PC-3 (cell line): Measurements from ENCODE around the gene TPM1. TPM values are rescaled to one million over a fixed set of nuclear protein-coding genes. Genes with fewer than 3 reads are reported as not detected.

Experiments
- ATAC-seq: fragments of 200-7000 bp; cut with Tn5 transposase; 2 replicates; pipeline ENCODE4 v1.9.1; 2020; ENCODE audit warnings: mild to moderate bottlenecking, moderate library complexity
- BruUV-seq: library from RNA; stranded (reverse); fragments of 400-500 nt; replicated peaks from 2 replicates; lab custom pipeline; 2021; lab: Mats Ljungman, UMichigan
- CTCF ChIA-PET: fragments of 300-600 bp; sonication (Branson Sonifier 250); formaldehyde crosslinking; loops from one replicate; lab custom pipeline; 2022; ENCODE audit warnings: antibody characterized with exemption; lab: Charles Lee
- POLR2A ChIA-PET: fragments of 300-600 bp; sonication (Branson Sonifier 250); formaldehyde crosslinking; loops from one replicate; lab custom pipeline; 2022; ENCODE audit warnings: antibody characterized with exemption; ENCODE audit not compliant: unreplicated experiment; lab: Charles Lee
- DNase-seq: peaks from one replicate; pipeline ENCODE4 v3.0.0-alpha.2; 2015
- H2AFZ ChIP-seq: fragments of 300-600 bp; sonication (generic); 2 replicates; pipeline ENCODE4 v1.6.0; 2016; ENCODE audit warnings: antibody characterized with exemption, low read length
- H3F3A ChIP-seq: fragments of 300-600 bp; sonication (generic); one replicate; pipeline ENCODE4 v1.6.0; 2017; ENCODE audit warnings: antibody characterized with exemption, low read length, control low read depth, mild to moderate bottlenecking; ENCODE audit not compliant: unreplicated experiment
- H3K27ac ChIP-seq: fragments of 300-600 bp; sonication (generic); 2 replicates; pipeline ENCODE4 v1.5.1; 2016; ENCODE audit warnings: mild to moderate bottlenecking, low read length
- H3K27me3 ChIP-seq: fragments of 300-600 bp; sonication (generic); 2 replicates; pipeline ENCODE4 v1.6.1; 2016; ENCODE audit warnings: low read length, mixed read lengths
- H3K36me3 ChIP-seq: fragments of 300-600 bp; sonication (generic); 2 replicates; pipeline ENCODE4 v1.6.1; 2016; ENCODE audit warnings: low read depth, mixed run types, low read length, mixed read lengths
- H3K4me1 ChIP-seq: fragments of 300-600 bp; sonication (generic); 2 replicates; pipeline ENCODE4 v1.5.1; 2016; ENCODE audit warnings: low read length; ENCODE audit not compliant: insufficient read depth
- H3K4me2 ChIP-seq: fragments of 300-600 bp; sonication (generic); 2 replicates; pipeline ENCODE4 v1.6.0; 2016; ENCODE audit warnings: low read length
- H3K4me3 ChIP-seq: fragments of 300-600 bp; sonication (generic); 2 replicates; pipeline ENCODE4 v1.5.1; 2016; ENCODE audit warnings: mild to moderate bottlenecking, low read length, mixed read lengths
- H3K79me2 ChIP-seq: fragments of 300-600 bp; sonication (generic); 2 replicates; pipeline ENCODE4 v1.6.1; 2017; ENCODE audit warnings: low read length, mixed read lengths
- H3K9ac ChIP-seq: fragments of 300-600 bp; sonication (generic); 2 replicates; pipeline ENCODE4 v1.6.0; 2016; ENCODE audit warnings: mild to moderate bottlenecking, low read length
- H3K9me2 ChIP-seq: fragments of 300-600 bp; sonication (generic); replicated peaks from 2 replicates; pipeline ENCODE4 v1.6.1; 2016; ENCODE audit warnings: mixed run types, low read length, mixed read lengths
- H3K9me3 ChIP-seq: fragments of 300-600 bp; sonication (generic); 2 replicates; pipeline ENCODE4 v1.6.1; 2016; ENCODE audit warnings: low read length, mixed read lengths
- H4K20me1 ChIP-seq: fragments of 300-600 bp; sonication (generic); 2 replicates; pipeline ENCODE4 v1.6.1; 2016; ENCODE audit warnings: low read length, mixed read lengths
- EZH2 ChIP-seq: fragments of 300-600 bp; sonication (generic); IDR thresholded peaks from one replicate; pipeline ENCODE4 v1.6.1; 2017; ENCODE audit warnings: antibody characterized with exemption, mild to moderate bottlenecking, low read length; ENCODE audit not compliant: unreplicated experiment
- EZH2phosphoT487 ChIP-seq: fragments of 300-600 bp; sonication (generic); IDR thresholded peaks from 2 replicates; pipeline ENCODE4 v1.6.1; 2018; ENCODE audit warnings: mild to moderate bottlenecking, antibody characterized with exemption, low read length, borderline replicate concordance
- intact Hi-C: fragments of 100-400 bp; cut with micrococcal nuclease; formaldehyde crosslinking; loops from 2 replicates; pipeline ENCODE4 v1.9.0; 2023
- total RNA-seq: library from RNA; depleted of rRNA; stranded (reverse); fragments of >200 nt; gene quantifications from 2 replicates; pipeline ENCODE4 v1.2.3, GENCODE V29; 2014
- TF ChIP-seq, protein P1 (sequence below): fragments of 300-600 bp; sonication (generic); conservative IDR thresholded peaks from 2 replicates; pipeline ENCODE4 v1.5.1; 2017; ENCODE audit warnings: antibody characterized with exemption, low read depth, mild to moderate bottlenecking, low read length

The TPM1 gene
- total RNA-seq, 1 experiment from 2014 or later, result 127 TPM

DNA sequence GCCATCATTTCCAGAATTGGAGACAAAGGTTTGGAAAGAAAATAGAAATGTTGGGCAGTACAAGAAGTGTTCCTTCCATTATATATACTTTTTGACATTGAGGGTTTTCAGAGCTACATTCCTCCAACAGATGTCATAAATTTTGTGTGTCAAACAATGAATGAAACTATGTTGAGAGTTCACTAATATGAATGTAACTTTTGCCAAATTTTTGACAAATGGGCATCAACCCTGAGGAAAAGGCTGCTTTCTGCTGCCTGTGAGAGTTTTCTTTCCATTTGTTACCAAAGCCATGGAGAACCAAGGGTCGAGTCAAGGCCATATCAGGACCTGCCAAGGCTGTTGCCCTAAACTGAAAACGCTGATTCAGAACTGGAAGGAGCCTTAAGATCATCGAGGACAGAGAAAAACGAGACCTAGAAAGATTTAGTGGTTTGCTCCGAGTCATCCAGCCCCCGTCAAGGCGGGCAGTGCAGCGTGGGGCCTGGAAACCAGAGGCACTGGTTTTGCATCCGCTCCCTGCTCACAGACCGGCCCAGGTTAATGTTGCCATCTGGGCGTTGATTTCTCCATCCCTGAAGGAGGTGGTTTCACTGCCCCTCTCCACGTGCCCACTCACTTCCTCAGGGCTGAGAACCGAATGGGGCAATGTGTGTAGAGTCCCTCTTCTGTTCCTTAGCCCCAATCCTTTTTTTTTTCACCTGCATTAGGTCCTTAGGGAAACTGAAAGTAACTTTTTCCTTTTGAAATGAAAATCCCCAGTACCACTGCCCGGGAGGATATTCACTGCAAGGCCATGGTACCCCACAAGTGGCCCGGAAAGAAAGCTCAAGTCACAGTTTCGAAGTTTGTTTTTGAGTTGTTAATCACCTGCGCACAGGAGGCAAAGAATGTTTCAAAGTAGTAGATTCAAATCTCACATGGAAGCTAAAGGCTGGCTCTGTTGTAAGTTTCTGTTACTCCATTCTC lies 32.8 kb downstream of the TPM1 start:
- DNase-seq (no peak), ATAC-seq (no peak)
- Histone ChIP-seq H3K79me2 (no peaks in the 10 kb centered on the region), H3K9ac (no peak overlapping the region), H3K4me3 (no peak overlapping the region), H3K4me1 (peaks cover 9% of the 10 kb centered on the region), H3K9me2 (no peaks in the 10 kb centered on the region), H3K36me3 (peaks cover 8% of the 10 kb centered on the region), H3K27me3 (no peaks in the 10 kb centered on the region), H3F3A (no peaks in the 10 kb centered on the region), H3K4me2 (no peak overlapping the region), H3K27ac (no peak overlapping the region), H2AFZ (no peak overlapping the region), H4K20me1 (no peaks in the 10 kb centered on the region), H3K9me3 (no peaks in the 10 kb centered on the region)
- no TSS peak for BruUV-seq
- CTCF ChIA-PET, result no interaction called here
- intact Hi-C loops, result no loop called here
- TF ChIP-seq, protein P1, sequence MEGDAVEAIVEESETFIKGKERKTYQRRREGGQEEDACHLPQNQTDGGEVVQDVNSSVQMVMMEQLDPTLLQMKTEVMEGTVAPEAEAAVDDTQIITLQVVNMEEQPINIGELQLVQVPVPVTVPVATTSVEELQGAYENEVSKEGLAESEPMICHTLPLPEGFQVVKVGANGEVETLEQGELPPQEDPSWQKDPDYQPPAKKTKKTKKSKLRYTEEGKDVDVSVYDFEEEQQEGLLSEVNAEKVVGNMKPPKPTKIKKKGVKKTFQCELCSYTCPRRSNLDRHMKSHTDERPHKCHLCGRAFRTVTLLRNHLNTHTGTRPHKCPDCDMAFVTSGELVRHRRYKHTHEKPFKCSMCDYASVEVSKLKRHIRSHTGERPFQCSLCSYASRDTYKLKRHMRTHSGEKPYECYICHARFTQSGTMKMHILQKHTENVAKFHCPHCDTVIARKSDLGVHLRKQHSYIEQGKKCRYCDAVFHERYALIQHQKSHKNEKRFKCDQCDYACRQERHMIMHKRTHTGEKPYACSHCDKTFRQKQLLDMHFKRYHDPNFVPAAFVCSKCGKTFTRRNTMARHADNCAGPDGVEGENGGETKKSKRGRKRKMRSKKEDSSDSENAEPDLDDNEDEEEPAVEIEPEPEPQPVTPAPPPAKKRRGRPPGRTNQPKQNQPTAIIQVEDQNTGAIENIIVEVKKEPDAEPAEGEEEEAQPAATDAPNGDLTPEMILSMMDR, result no peak
- TF ChIP-seq EZH2 (no peak), EZH2phosphoT487 (no peak)
- POLR2A ChIA-PET, result no interaction called here

DNA sequence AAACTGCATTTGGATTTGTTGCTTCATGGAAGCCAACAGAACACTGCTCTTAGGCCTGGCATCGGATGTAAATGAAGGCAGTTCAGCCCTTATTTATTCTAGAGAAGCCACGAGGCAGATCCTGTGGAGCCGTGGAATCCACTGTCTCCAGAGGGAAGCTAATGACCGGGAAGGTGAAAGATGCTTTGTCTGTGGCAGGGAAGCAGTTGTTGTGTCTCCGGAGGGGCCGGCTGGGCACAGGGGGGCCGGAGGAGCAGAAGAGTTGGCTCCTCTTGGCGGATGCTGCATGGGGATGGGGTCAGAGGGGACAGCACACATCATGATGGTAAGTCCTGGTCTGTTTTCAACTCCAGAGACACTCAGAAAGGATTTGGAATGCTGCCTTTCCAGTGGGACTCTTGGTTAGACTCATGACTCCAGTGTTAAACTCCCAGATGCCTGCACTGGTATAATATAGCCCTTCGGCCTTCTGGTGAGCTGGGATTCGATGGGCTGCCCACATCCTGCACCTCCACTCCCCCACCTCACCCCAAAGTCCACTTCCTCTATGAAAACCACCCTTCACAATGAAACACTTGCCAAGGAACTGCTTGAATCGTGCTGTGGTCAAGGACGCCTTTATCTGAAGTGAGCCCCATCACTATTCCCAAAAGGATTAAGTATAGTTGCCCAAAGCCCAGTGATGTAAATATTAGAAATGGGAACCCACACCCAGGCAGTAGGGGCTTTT lies 33.6 kb downstream of the TPM1 start:
- ChIA-PET CTCF (no interaction called here), POLR2A (no interaction called here)
- Histone ChIP-seq H3K4me3 (no peak overlapping the region), H3K27me3 (no peaks in the 10 kb centered on the region), H3K9me2 (no peaks in the 10 kb centered on the region), H3K36me3 (peaks cover 5% of the 10 kb centered on the region; the same call in 1 of the 2 replicates), H4K20me1 (no peaks in the 10 kb centered on the region), H2AFZ (no peak overlapping the region), H3K9me3 (no peaks in the 10 kb centered on the region), H3K4me1 (peaks cover 12% of the 10 kb centered on the region), H3F3A (no peaks in the 10 kb centered on the region), H3K79me2 (no peaks in the 10 kb centered on the region), H3K9ac (no peak overlapping the region), H3K4me2 (no peak overlapping the region), H3K27ac (no peak overlapping the region)
- TF ChIP-seq EZH2, result no peak
- TF ChIP-seq EZH2phosphoT487, result no peak
- TF ChIP-seq, protein P1, result no peak
- ATAC-seq (no peak), DNase-seq (no peak)
- BruUV-seq, result no TSS peak
- intact Hi-C loops, result no loop called here
